CD4-positive, alpha-beta T cell treated with Interleukin-21 for 1 hour (primary cell): ENCODE results near the gene ZNF75A.

ENCODE experiments used
- DNase-seq: peaks from one replicate; pipeline ENCODE4 v3.0.0-alpha.2; 2020

The ZNF75A gene

DNA sequence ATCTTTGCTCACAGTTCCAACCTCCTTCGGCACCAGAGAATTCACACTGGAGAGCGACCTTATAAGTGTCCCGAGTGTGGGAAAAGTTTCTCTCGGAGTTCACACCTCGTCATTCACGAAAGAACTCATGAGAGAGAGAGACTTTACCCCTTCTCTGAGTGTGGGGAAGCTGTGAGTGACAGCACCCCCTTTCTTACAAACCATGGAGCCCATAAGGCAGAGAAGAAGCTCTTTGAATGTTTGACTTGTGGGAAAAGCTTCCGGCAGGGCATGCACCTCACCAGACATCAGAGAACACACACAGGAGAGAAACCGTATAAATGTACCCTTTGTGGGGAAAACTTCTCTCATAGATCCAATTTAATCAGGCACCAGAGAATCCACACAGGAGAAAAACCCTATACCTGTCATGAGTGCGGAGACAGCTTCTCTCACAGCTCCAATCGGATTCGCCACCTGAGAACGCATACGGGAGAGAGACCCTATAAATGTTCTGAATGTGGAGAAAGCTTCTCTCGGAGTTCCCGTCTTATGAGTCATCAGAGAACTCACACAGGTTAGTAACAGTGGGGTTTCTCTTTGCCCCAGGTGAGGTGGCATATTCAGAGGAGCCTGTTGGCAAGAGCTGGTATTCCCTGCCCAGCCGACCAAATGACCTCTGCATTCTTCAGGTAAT lies 15.2 kb upstream of the ZNF75A start:
- no peak for DNase-seq

GRCh38 chr16:3292604-3293003 lies 12.7 kb upstream of the ZNF75A start:
- DNase-seq, result no peak

DNA sequence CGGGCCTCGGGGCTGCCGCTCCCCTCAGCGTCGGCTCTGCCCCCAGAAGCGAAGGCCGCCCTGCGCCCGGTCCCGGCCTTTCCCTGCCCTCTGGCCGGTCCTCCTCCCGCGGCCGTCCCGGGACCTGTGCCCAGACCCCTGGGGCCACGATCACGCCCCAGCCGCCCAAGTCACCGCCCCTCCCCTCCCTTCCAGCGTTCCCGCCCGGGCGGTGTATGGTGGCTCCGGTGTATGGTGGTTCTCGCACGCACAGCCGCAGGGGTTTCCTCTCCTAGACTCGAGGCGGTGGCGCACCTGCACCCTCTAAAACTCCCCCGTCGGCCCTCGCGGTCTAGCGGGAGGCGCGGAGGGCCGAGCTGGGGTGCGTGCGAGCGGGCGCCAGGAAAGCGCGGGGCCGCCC lies 10.1 kb upstream of the ZNF75A start:
- DNase-seq, result no peak

- DNase-seq, result no peak
Measured at GRCh38 chr16:3295783-3296182, 9.5 kb upstream of the ZNF75A start.

- DNase-seq, result no peak
Measured at GRCh38 chr16:3304370-3304769, 927 bp upstream of the ZNF75A start.

DNA sequence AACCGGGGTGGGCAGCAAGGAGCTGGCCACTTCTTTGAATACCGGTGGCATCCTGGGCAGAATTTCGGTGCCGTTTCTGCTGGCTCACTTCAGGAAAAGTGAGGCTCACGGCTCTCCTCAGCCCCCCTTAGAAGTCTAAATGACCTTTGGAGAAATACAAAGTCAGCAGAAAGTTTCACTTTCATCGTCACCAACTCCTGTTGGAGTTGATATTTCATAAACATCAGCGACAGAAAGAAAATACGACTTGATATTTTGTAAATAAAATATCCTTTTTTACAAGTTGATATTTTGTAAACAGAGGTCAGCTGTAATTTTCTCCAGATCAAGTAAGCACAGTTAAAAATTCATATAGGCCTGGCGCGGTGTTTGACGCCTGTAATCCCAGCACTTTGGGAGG lies 781 bp downstream of the ZNF75A start:
- no peak for DNase-seq

- no peak for DNase-seq
Measured at GRCh38 chr16:3311496-3311895, 6.2 kb downstream of the ZNF75A start.

DNA sequence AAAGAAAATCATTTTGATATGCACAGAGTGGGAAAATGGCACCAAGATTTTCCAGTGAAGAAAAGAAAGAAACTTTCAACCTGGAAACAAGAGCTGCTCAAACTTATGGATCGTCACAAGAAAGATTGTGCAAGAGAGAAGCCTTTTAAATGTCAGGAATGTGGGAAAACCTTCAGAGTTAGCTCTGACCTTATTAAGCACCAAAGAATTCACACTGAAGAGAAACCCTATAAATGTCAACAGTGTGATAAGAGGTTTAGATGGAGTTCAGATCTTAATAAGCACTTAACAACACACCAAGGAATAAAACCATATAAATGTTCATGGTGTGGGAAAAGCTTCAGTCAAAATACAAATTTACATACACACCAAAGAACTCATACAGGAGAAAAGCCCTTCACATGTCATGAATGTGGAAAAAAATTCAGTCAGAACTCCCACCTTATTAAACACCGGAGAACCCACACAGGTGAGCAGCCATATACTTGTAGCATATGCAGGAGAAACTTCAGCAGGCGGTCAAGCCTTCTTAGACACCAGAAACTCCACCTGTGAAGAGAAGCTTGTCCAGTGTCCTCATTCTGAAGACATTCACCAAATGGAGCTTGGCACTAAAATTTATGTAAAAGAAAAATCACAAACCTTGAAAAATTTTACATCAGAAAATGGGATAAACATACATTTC lies 12.2 kb downstream of the ZNF75A start:
- DNase-seq, result no peak

- DNase-seq, result no peak
Measured at GRCh38 chr16:3321816-3322215, 16.5 kb downstream of the ZNF75A start.

DNA sequence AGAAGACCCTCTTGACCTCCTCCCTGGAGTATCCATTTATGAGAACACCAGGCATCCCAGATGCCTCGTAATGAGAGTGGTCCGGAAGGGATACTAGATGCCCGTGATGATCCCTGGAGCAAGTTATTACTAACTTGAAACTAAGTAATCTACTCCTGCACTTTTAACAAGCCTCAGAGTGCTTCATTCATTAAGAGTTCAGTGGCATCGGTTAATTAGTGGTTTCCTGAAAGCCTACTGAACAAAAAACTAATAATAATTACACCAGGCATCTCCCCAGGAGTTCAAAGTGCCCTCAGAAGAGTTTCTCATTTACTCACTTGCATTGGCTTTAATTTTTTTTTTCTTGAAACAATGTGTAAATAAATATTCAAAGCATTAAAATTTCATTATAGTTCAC lies 22.2 kb downstream of the ZNF75A start:
- DNase-seq, result no peak

DNA sequence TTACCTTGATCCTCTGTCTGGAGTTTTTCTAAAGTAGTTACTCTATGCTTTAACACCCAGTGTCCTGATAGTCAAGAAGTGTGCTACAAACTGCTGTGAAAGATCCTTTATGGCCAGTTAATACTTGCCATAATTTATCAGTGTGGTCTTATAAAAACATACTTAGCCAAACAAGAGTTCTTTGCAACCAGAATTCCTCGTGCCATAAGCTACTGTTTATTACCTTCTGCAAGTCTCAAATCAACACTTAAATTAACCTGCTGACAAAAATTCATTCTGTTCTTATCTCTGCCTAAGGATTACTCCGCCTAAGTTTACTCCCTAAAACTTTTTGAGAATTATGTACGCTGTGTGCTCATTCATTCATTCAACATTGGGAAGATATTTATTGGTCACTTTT lies 22.8 kb downstream of the ZNF75A start:
- DNase-seq, result no peak

GRCh38 chr16:3328643-3329042 lies 23.3 kb downstream of the ZNF75A start:
- no peak for DNase-seq

GRCh38 chr16:3346041-3346440 lies 40.7 kb downstream of the ZNF75A start:
- no peak for DNase-seq

DNA sequence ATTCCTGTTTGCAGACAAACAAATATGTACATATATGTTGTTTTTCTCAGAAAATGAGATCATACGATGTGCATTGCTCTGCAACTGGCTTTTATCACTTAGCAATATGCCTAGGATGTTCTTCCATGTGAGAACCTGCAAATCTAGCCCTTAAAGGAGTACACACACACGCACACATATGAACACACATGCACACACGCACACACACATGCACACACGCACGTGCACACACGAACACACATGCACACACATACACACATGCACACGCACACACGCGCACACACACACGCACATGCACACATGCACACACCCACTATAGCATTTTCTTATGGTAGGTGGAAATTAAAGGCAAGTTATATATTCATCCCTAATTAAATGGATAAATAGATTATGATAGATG lies 42.3 kb downstream of the ZNF75A start:
- no peak for DNase-seq

- DNase-seq, result no peak
Measured at GRCh38 chr16:3348547-3349167, 43.4 kb downstream of the ZNF75A start.

- DNase-seq, result no peak
Measured at GRCh38 chr16:3349175-3349574, 43.9 kb downstream of the ZNF75A start.

DNA sequence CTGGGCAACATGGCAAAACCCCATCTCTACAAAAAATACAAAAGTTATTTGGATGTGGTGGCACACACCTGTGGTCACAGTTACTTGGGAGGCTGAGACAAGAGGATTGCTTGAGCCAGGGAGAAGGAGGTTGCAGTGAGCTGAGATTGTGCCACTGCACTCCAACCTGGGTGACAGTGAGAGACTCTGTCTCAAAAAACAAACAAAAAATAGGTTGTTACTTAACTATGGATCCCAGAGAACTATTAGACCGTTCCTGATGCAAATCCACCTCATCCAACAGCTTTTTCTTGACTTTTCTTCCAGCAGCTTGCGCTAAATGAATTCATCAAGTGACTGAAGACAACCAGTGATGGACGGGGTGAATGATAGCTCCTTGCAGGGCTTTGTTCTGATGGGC lies 50.3 kb downstream of the ZNF75A start, which contains the start of gene OR2C1:
OR2C1 (plus strand) TSS at position 301 of the 400 bp plus-strand sequence; CDS start at position 353, 52 bp downstream.
- DNase-seq, result no peak

GRCh38 chr16:3356118-3356517 lies 50.8 kb downstream of the ZNF75A start:
- DNase-seq, result no peak

DNA sequence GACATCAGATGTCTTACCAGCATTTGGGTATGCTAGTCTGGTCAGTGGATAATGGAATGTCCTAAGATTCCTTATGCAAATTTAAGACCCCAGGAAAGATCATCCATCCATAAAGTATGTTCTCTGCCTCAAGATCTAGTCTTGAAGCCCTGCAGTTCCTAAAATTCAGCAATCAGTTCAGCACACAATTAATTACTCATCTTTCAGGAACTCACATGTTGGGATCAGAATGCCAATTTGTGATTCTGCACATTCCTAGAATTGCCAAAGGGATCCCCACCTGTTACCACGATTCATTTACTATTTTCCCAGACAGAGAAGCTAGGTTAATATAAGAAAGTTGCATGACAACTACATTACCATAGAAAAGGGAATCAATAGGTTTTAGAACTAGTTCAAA lies 53.6 kb downstream of the ZNF75A start:
- DNase-seq, result no peak

- DNase-seq, result no peak
Measured at GRCh38 chr16:3362931-3363330, 57.6 kb downstream of the ZNF75A start.

- no peak for DNase-seq
Measured at GRCh38 chr16:3363793-3364192, 58.5 kb downstream of the ZNF75A start.

GRCh38 chr16:3364774-3365427 lies 59.6 kb downstream of the ZNF75A start:
- DNase-seq, result peak; percentile 91
